ENCODE results near the gene MYOD1.

The MYOD1 gene

GRCh38 chr11:17733261-17733660, 13.9 kb downstream of the MYOD1 start:
- FAIRE-seq (no peak), DNase-seq (ENCODE audit: extremely low spot score, insufficient read length, low read depth) (no peak)

GRCh38 chr11:17734418-17734911, 15.1 kb downstream of the MYOD1 start, which contains the start of gene KCNC1:
TSS of gene KCNC1 (plus strand) at chr11:17734781. CDS start at chr11:17736003, 1,222 bp downstream.
- FAIRE-seq (no peak), DNase-seq (ENCODE audit: extremely low spot score, insufficient read length, low read depth) (no peak)

- no peak for DNase-seq (ENCODE audit: extremely low spot score, insufficient read length, low read depth)
- peak; percentile 15 for FAIRE-seq
Measured at GRCh38 chr11:17734986-17735817, 15.8 kb downstream of the MYOD1 start.

- FAIRE-seq (no peak), DNase-seq (ENCODE audit: extremely low spot score, insufficient read length, low read depth) (no peak)
Measured at GRCh38 chr11:17735818-17736578, 16.6 kb downstream of the MYOD1 start.

- DNase-seq (ENCODE audit: extremely low spot score, insufficient read length, low read depth), result no peak
- FAIRE-seq, result no peak
Measured at GRCh38 chr11:17736579-17736893, 17.2 kb downstream of the MYOD1 start.

GRCh38 chr11:17736930-17737817, 17.8 kb downstream of the MYOD1 start:
- FAIRE-seq (no peak), DNase-seq (ENCODE audit: extremely low spot score, insufficient read length, low read depth) (no peak)

GRCh38 chr11:17738151-17738973, 19.0 kb downstream of the MYOD1 start:
- FAIRE-seq, result no peak
- DNase-seq (ENCODE audit: extremely low spot score, insufficient read length, low read depth), result no peak

- no peak for DNase-seq (ENCODE audit: extremely low spot score, insufficient read length, low read depth)
- no peak for FAIRE-seq
Measured at GRCh38 chr11:17739945-17740338, 20.6 kb downstream of the MYOD1 start.

- FAIRE-seq (no peak), DNase-seq (ENCODE audit: extremely low spot score, insufficient read length, low read depth) (no peak)
Measured at GRCh38 chr11:17740649-17741235, 21.4 kb downstream of the MYOD1 start.

GRCh38 chr11:17741487-17741886, 22.1 kb downstream of the MYOD1 start:
- no peak for DNase-seq (ENCODE audit: extremely low spot score, insufficient read length, low read depth)
- FAIRE-seq, result no peak

GRCh38 chr11:17742019-17742418, 22.6 kb downstream of the MYOD1 start:
- no peak for DNase-seq (ENCODE audit: extremely low spot score, insufficient read length, low read depth)
- no peak for FAIRE-seq

GRCh38 chr11:17743026-17743807, 23.8 kb downstream of the MYOD1 start:
- DNase-seq (ENCODE audit: extremely low spot score, insufficient read length, low read depth), result no peak
- no peak for FAIRE-seq

GRCh38 chr11:17743808-17744119, 24.4 kb downstream of the MYOD1 start:
- DNase-seq (ENCODE audit: extremely low spot score, insufficient read length, low read depth) (no peak), FAIRE-seq (no peak)

- FAIRE-seq, result no peak
- DNase-seq (ENCODE audit: extremely low spot score, insufficient read length, low read depth), result no peak
Measured at GRCh38 chr11:17744151-17744940, 25.0 kb downstream of the MYOD1 start.

- FAIRE-seq, result no peak
- no peak for DNase-seq (ENCODE audit: extremely low spot score, insufficient read length, low read depth)
Measured at GRCh38 chr11:17745023-17745772, 25.8 kb downstream of the MYOD1 start.

GRCh38 chr11:17746096-17746495, 26.7 kb downstream of the MYOD1 start:
- FAIRE-seq (no peak), DNase-seq (ENCODE audit: extremely low spot score, insufficient read length, low read depth) (no peak)

All from GM18507 (cell line).